HCT116 (cell line): ENCODE data around the gene RNF141. TPM values are rescaled to one million over a fixed set of nuclear protein-coding genes. Genes with fewer than 3 reads are reported as not detected.

Experiments used
- ATAC-seq: fragments of 200-7000 bp; cut with Tn5 transposase; 2 replicates; pipeline ENCODE4 v1.9.1; 2020; ENCODE audit warnings: mild to moderate bottlenecking, moderate library complexity
- BruUV-seq: library from RNA; stranded (reverse); fragments of 400-500 nt; replicated peaks from 2 replicates; lab custom pipeline; 2021; lab: Mats Ljungman, UMichigan
- CTCF ChIA-PET: fragments of 300-600 bp; sonication (Branson Sonifier 250); formaldehyde crosslinking; loops from one replicate; lab custom pipeline; 2021; ENCODE audit warnings: antibody characterized with exemption; lab: Charles Lee
- POLR2A ChIA-PET: fragments of 300-600, 350-600 bp; sonication (Branson Sonifier 250); formaldehyde crosslinking; loops from one replicate; lab custom pipeline; 2021; ENCODE audit warnings: antibody characterized with exemption; lab: Charles Lee
- RAD21 ChIA-PET, 2 experiments: fragments of 300-600 bp; sonication (Branson Sonifier 250); formaldehyde crosslinking; loops; one replicate each; lab custom pipeline; 2023; ENCODE audit warnings: low total read pairs in 2 of 2; ENCODE audit not compliant: uncharacterized antibody in 2 of 2, unreplicated experiment in 2 of 2, low non-redundant PET in 1 of 2; lab: Charles Lee
- DNase-seq: peaks from one replicate; pipeline ENCODE4 v3.0.0-alpha.2; 2010; ENCODE audit warnings: low read depth, low spot score
- H2AFZ ChIP-seq: fragments of 200-600 bp; shearing (Covaris generic), sonication (generic); 2 replicates; pipeline ENCODE4 v1.6.1; 2017; ENCODE audit warnings: low read depth, mixed run types, mixed read lengths, antibody characterized with exemption, low read length; ENCODE audit not compliant: poor library complexity, severe bottlenecking
- H3K27ac ChIP-seq: 2 replicates; pipeline ENCODE4 v1.5.1; 2012; ENCODE audit warnings: low read depth, low read length
- H3K27me3 ChIP-seq: fragments of 200-600 bp; sonication (generic); 2 replicates; pipeline ENCODE4 v1.6.1; 2016; ENCODE audit warnings: mixed run types, low read length, mixed read lengths; ENCODE audit not compliant: insufficient read depth
- H3K36me3 ChIP-seq, 2 experiments: fragments of 200-500 bp in 1 of 2; fragments of 200-600 bp in 1 of 2; sonication (Bioruptor generic) in 1 of 2; sonication (generic) in 1 of 2; 2 replicates each; pipeline versions ENCODE4 v1.5.1 to v1.6.1; 2014 to 2016; ENCODE audit warnings: low read length in 2 of 2, inconsistent platforms in 1 of 2, mixed read lengths in 1 of 2, mixed run types in 1 of 2; ENCODE audit not compliant: insufficient read depth in 2 of 2, control insufficient read depth in 1 of 2
- H3K4me1 ChIP-seq, 2 experiments: fragments of 200-600 bp in 1 of 2; sonication (generic) in 1 of 2; 2 replicates each; pipeline versions ENCODE4 v1.5.1 to v1.6.1; 2012 to 2017; ENCODE audit warnings: low read length in 2 of 2, inconsistent platforms in 1 of 2, mild to moderate bottlenecking in 1 of 2, mixed read lengths in 1 of 2, mixed run types in 1 of 2, moderate library complexity in 1 of 2; ENCODE audit not compliant: insufficient read depth in 2 of 2, control insufficient read depth in 1 of 2
- H3K4me2 ChIP-seq: fragments of 200-600 bp; sonication (generic); 2 replicates; pipeline ENCODE4 v1.6.1; 2017; ENCODE audit warnings: mixed run types, low read length, mixed read lengths
- H3K4me3 ChIP-seq, 2 experiments: fragments of 200-600 bp in 1 of 2; sonication (generic) in 1 of 2; replicated peaks in 1 of 2; 2 replicates each; pipeline ENCODE4 v1.5.1; 2011 to 2016; ENCODE audit warnings: low read length in 2 of 2, control low read depth in 1 of 2, low read depth in 1 of 2, mild to moderate bottlenecking in 1 of 2, mixed read lengths in 1 of 2, mixed run types in 1 of 2
- H3K79me2 ChIP-seq: fragments of 200-600 bp; sonication (generic); 2 replicates; pipeline ENCODE4 v1.6.1; 2017; ENCODE audit warnings: mild to moderate bottlenecking, mixed run types, low read length, moderate library complexity, mixed read lengths; ENCODE audit not compliant: insufficient read depth
- H3K9ac ChIP-seq: fragments of 200-600 bp; sonication (generic); 2 replicates; pipeline ENCODE4 v1.6.1; 2016; ENCODE audit warnings: low read length, mixed read lengths
- H3K9me2 ChIP-seq: fragments of 200-600 bp; sonication (generic), shearing (Covaris generic); 2 replicates; pipeline ENCODE4 v1.6.1; 2017; ENCODE audit warnings: mixed run types, mild to moderate bottlenecking, moderate library complexity; ENCODE audit not compliant: insufficient read depth
- H3K9me3 ChIP-seq, 2 experiments: fragments of 200-500 bp in 1 of 2; fragments of 200-600 bp in 1 of 2; sonication (Bioruptor generic) in 1 of 2; sonication (generic) in 1 of 2; 2 replicates each; pipeline ENCODE4 v1.6.1; 2014 to 2017; ENCODE audit warnings: low read length in 2 of 2, mixed read lengths in 2 of 2, inconsistent platforms in 1 of 2, low read depth in 1 of 2, mild to moderate bottlenecking in 1 of 2, mixed run types in 1 of 2, moderate library complexity in 1 of 2; ENCODE audit not compliant: control insufficient read depth in 1 of 2, insufficient read depth in 1 of 2
- H4K20me1 ChIP-seq: fragments of 200-600 bp; sonication (generic), shearing (Covaris generic); 2 replicates; pipeline ENCODE4 v1.6.1; 2017; ENCODE audit warnings: mixed run types, mild to moderate bottlenecking, moderate library complexity; ENCODE audit not compliant: insufficient read depth
- ZNF274 ChIP-seq: fragments of 200-500 bp; sonication (Bioruptor generic); IDR thresholded peaks from 2 replicates; pipeline ENCODE4 v1.6.1; 2014; ENCODE audit warnings: mild to moderate bottlenecking, low read depth, low read length, inconsistent platforms
- intact Hi-C: fragments of 100-400 bp; cut with micrococcal nuclease; formaldehyde crosslinking; loops from 2 replicates; pipeline ENCODE4 v1.10.0; 2022
- total RNA-seq: library from RNA; stranded (reverse); gene quantifications from one replicate; pipeline ENCODE4 v1.2.1, GENCODE V29; 2021; ENCODE audit not compliant: unreplicated experiment
- TF ChIP-seq, protein P1 (sequence below): IDR thresholded peaks from 2 replicates; pipeline ENCODE4 v1.6.1; 2012; ENCODE audit warnings: low read depth

The RNF141 gene
- total RNA-seq, 1 experiment from 2014 or later, result 133 TPM

DNA sequence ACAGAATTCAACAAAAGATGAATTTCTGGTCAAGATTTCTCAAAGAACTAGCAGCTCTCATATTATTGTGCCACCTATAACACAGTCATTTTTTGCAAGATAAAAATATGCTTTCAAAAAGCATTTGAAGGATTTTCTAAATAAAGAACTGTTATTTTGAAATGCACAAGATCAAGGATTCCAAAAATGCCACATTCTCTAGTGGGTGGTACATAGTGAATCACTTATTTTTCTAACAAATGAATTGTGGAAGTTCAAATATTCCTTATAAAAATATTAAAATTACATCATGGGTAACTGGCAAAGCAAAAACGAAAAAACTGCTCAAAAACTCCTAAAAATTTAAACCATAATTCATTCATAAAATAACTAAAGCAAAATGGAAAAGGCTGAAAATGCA lies 2.1 kb downstream of the RNF141 start:
- Histone ChIP-seq H3K27me3 (no peaks in the 10 kb centered on the region), H2AFZ (no peak overlapping the region), H3K4me2 (peak overlapping the region; percentile 90), H3K79me2 (peaks cover 70% of the 10 kb centered on the region), H3K4me1 (peaks cover 40 to 61% of the 10 kb centered on the region in 2 experiments), H4K20me1 (no peaks in the 10 kb centered on the region), H3K9me3 (no peaks in the 10 kb centered on the region), H3K36me3 (peaks cover 0 to 2% of the 10 kb centered on the region in 2 experiments; a peak in 1 of 4 replicates), H3K27ac (peak overlapping the region; percentile 94; the same call in 1 of the 2 replicates), H3K4me3 (peak overlapping the region in 1 of 2 experiments; percentile 83; a peak in 2 of 4 replicates), H3K9ac (peak overlapping the region; percentile 38), H3K9me2 (no peaks in the 10 kb centered on the region)
- DNase-seq (no peak), ATAC-seq (no peak)
- BruUV-seq, result no TSS peak
- intact Hi-C loops, result no loop called here
- POLR2A ChIA-PET, result no interaction called here
- no peak for TF ChIP-seq ZNF274
- CTCF ChIA-PET, result no interaction called here
- RAD21 ChIA-PET, result no interaction called here

GRCh38 chr11:10537600-10537999 lies 3.4 kb downstream of the RNF141 start:
- no TSS peak for BruUV-seq

More at GRCh38 chr11:10537600-10537999, 3.4 kb downstream of the RNF141 start:
- peaks cover 0 to 11% of the 10 kb centered on the region in 2 experiments; a peak in 2 of 4 replicates for H3K36me3 ChIP-seq
- POLR2A ChIA-PET, result no interaction called here
- intact Hi-C loops, result no loop called here
- RAD21 ChIA-PET, result no interaction called here
- CTCF ChIA-PET, result no interaction called here
- no peaks in the 10 kb centered on the region for H3K9me3 ChIP-seq
- H3K9ac ChIP-seq, result peak overlapping the region; percentile 17; the same call in 1 of the 2 replicates
- peaks cover 40 to 70% of the 10 kb centered on the region in 2 experiments for H3K4me1 ChIP-seq
- no peak overlapping the region for H2AFZ ChIP-seq
- no peak overlapping the region for H3K4me3 ChIP-seq
- H3K27ac ChIP-seq, result no peak overlapping the region
- H3K79me2 ChIP-seq, result peaks cover 83% of the 10 kb centered on the region
- no peak for DNase-seq
- no peak for ATAC-seq
- no peaks in the 10 kb centered on the region for H3K9me2 ChIP-seq
- peak overlapping the region; percentile 90 for H3K4me2 ChIP-seq
- no peaks in the 10 kb centered on the region for H3K27me3 ChIP-seq
- TF ChIP-seq, protein P1, sequence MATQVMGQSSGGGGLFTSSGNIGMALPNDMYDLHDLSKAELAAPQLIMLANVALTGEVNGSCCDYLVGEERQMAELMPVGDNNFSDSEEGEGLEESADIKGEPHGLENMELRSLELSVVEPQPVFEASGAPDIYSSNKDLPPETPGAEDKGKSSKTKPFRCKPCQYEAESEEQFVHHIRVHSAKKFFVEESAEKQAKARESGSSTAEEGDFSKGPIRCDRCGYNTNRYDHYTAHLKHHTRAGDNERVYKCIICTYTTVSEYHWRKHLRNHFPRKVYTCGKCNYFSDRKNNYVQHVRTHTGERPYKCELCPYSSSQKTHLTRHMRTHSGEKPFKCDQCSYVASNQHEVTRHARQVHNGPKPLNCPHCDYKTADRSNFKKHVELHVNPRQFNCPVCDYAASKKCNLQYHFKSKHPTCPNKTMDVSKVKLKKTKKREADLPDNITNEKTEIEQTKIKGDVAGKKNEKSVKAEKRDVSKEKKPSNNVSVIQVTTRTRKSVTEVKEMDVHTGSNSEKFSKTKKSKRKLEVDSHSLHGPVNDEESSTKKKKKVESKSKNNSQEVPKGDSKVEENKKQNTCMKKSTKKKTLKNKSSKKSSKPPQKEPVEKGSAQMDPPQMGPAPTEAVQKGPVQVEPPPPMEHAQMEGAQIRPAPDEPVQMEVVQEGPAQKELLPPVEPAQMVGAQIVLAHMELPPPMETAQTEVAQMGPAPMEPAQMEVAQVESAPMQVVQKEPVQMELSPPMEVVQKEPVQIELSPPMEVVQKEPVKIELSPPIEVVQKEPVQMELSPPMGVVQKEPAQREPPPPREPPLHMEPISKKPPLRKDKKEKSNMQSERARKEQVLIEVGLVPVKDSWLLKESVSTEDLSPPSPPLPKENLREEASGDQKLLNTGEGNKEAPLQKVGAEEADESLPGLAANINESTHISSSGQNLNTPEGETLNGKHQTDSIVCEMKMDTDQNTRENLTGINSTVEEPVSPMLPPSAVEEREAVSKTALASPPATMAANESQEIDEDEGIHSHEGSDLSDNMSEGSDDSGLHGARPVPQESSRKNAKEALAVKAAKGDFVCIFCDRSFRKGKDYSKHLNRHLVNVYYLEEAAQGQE, result no peak
- H4K20me1 ChIP-seq, result no peaks in the 10 kb centered on the region
